ENCODE results near the gene CD63. TPM values are rescaled to one million over a fixed set of nuclear protein-coding genes. Genes with fewer than 3 reads are reported as not detected.

CD63 gene
- total RNA-seq, 2 donors from 2014 or later: 83.3 to 83.9 TPM

DNA sequence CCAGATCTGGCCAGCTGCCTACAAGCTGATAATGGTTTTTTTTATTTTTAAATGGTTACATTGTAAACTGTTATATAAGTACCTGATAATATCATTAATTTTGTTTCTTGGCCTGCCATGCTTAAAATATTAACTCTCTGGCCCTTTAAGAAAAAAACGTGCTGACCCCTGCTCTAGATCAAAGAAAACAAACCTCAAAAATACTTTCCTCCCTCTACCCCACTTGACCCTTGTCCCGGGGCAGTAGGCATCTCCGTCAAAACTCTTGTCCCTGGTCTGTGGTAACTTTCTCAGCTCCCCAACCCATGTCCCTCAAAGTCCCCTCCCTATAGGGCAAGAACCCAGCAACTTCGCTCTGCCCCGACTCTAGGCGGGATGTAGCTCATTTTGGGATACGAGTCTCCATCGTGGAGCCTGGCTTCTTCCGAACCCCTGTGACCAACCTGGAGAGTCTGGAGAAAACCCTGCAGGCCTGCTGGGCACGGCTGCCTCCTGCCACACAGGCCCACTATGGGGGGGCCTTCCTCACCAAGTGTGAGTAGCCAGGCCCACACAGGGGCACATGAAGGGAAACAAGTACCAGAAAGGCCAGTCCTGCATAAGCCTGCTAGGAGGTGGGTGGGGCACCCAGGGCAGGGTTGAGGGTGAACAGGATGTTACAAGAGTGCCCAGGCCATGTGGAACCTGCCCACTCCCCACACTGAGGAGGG, 5.1 kb downstream of the CD63 start:
- DNase-seq: no peak
- no peaks in the 10 kb centered on the region for H3K27me3 Mint-ChIP-seq
- H3K27ac Mint-ChIP-seq: peak overlapping the region; percentile 62
- H3K4me1 Mint-ChIP-seq: peaks cover 23% of the 10 kb centered on the region
- no peaks in the 10 kb centered on the region for H3K9me3 ChIP-seq (ENCODE audit: control insufficient read depth, low read length, poor library complexity, severe bottlenecking)
- ATAC-seq: no peak
- H3K36me3 Mint-ChIP-seq (ENCODE audit: low read depth): no peaks in the 10 kb centered on the region
- H3K4me3 Mint-ChIP-seq: no peak overlapping the region

DNA sequence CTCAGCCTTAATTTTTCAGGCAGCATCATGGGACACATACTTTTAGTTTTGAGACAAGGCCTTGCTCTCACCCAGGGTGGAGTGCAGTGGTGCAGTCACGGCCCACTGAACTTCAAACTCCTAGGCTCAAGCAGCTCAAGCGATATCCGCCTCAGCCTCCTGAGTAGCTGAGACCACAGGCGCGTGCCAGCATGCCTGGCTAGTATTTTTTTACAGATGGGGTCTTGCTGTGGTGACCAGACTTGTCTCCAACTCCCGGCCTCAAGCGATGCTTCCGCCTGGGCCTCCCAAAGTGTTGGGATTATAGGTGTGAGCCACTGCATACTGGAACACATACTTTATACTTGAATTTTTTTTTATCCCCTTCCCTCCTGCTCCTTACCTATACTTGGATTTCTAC, 5.9 kb downstream of the CD63 start:
- no peaks in the 10 kb centered on the region for H3K9me3 ChIP-seq (ENCODE audit: control insufficient read depth, low read length, poor library complexity, severe bottlenecking)
- ATAC-seq (no peak), DNase-seq (no peak)
- no peaks in the 10 kb centered on the region for H3K36me3 Mint-ChIP-seq (ENCODE audit: low read depth)
- H3K27me3 Mint-ChIP-seq: no peaks in the 10 kb centered on the region
- H3K27ac Mint-ChIP-seq: peak overlapping the region; percentile 62
- H3K4me3 Mint-ChIP-seq: no peak overlapping the region
- H3K4me1 Mint-ChIP-seq: peaks cover 29% of the 10 kb centered on the region

DNA sequence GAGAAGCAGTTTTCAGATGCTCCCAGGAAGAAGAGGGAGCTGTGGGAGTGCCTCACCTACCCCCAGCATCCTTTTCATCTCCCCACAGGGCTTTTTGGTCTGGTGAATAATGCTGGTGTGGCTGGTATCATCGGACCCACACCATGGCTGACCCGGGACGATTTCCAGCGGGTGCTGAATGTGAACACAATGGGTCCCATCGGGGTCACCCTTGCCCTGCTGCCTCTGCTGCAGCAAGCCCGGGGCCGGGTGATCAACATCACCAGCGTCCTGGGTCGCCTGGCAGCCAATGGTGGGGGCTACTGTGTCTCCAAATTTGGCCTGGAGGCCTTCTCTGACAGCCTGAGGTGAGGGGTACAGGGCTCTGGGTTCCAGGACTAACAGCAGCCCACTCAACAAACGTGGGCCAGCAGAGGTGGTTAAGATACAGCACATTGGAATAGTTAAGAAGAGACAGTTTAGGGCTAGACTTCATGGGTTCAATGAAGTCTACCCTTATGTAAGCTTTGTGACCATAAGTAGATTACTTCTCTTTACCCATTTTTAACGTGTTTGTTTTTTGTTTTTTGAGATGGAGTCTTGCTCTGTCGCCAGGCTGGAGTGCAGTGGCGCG, 7.1 kb downstream of the CD63 start:
- H3K4me1 Mint-ChIP-seq: peaks cover 25% of the 10 kb centered on the region
- no peaks in the 10 kb centered on the region for H3K27me3 Mint-ChIP-seq
- H3K36me3 Mint-ChIP-seq (ENCODE audit: low read depth): no peaks in the 10 kb centered on the region
- DNase-seq (no peak), ATAC-seq (no peak)
- no peaks in the 10 kb centered on the region for H3K9me3 ChIP-seq (ENCODE audit: control insufficient read depth, low read length, poor library complexity, severe bottlenecking)
- no peak overlapping the region for H3K27ac Mint-ChIP-seq
- H3K4me3 Mint-ChIP-seq: peak overlapping the region; percentile 25

DNA sequence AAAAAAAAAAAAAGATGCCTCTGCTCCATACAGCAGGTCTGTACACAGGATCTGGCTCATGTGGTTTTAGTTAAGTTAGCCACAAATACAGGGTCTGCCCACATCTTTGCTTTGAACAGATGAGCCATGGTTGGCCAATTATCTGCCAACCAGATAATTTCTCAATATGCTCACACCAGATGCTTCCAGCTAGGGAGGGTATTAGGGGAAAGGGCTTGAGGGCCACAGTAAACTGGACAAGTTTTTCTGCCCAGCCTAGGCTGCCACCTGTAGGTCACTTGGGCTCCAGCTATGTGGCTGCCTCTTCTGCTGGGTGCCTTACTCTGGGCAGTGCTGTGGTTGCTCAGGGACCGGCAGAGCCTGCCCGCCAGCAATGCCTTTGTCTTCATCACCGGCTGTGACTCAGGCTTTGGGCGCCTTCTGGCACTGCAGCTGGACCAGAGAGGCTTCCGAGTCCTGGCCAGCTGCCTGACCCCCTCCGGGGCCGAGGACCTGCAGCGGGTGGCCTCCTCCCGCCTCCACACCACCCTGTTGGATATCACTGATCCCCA, 7.8 kb downstream of the CD63 start:
- no peaks in the 10 kb centered on the region for H3K27me3 Mint-ChIP-seq
- H3K9me3 ChIP-seq (ENCODE audit: control insufficient read depth, low read length, poor library complexity, severe bottlenecking): no peaks in the 10 kb centered on the region
- ATAC-seq (no peak), DNase-seq (no peak)
- no peaks in the 10 kb centered on the region for H3K36me3 Mint-ChIP-seq (ENCODE audit: low read depth)
- H3K27ac Mint-ChIP-seq: peak overlapping the region; percentile 14
- H3K4me1 Mint-ChIP-seq: peaks cover 24% of the 10 kb centered on the region
- peak overlapping the region; percentile 25 for H3K4me3 Mint-ChIP-seq

DNA sequence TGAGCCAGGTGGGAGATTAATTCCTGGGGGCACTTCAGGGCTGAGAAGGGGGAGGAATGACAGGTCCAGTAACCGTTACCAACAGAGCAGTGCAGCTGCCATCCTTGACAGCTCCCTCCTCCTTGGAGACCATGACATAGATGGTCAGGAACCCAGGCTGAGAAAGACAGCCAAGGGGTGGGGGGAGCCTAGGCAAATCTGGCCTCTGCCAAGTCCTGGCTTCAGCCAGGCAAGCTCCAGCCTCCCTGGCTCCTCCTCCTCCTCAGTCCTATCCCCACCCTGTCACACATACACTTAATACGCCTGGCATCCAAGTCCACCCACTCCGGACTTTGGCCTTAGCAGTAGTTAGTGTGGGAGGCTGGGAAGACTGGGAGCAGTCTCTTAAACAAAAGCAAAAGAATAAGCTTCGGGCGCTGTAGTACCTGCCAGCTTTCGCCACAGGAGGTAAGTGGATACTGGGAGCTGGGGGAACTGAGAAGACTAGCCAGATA, 8.7 kb downstream of the CD63 start, which contains the start of gene RDH5:
Gene RDH5 (plus strand): TSS at position 323 of the 494 bp plus-strand sequence. CDS start 792 bp downstream, outside the sequence.
- H3K27ac Mint-ChIP-seq: peak within 1 kb of the TSS; percentile 14
- no peak for ATAC-seq
- no peaks in the 10 kb centered on the region for H3K27me3 Mint-ChIP-seq
- H3K4me1 Mint-ChIP-seq: peaks cover 25% of the 10 kb centered on the region
- no peaks in the 10 kb centered on the region for H3K36me3 Mint-ChIP-seq (ENCODE audit: low read depth)
- no peak within 1 kb of the TSS for H3K4me3 Mint-ChIP-seq
- no peaks in the 10 kb centered on the region for H3K9me3 ChIP-seq (ENCODE audit: control insufficient read depth, low read length, poor library complexity, severe bottlenecking)
- no peak for DNase-seq

DNA sequence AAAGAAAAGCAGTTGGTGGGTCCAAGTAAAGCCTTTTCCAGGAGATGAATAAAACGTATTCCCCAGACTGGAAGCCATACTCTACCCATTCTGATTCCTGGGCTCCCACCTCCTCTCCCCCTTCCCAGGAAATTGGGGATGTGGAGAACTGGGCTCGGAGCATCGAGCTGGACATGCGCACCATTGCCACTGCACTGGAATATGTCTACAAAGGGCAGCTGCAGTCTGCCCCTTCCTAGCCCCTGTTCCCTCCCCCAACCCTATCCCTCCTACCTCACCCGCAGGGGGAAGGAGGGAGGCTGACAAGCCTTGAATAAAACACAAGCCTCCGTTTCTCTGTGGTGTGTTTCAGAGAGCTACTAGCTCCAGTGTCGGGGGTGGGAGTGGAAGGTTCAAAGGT, 9.4 kb downstream of the CD63 start:
- Mint-ChIP-seq H3K4me3 (no peak overlapping the region), H3K27ac (no peak overlapping the region), H3K27me3 (no peaks in the 10 kb centered on the region), H3K36me3 (ENCODE audit: low read depth) (no peaks in the 10 kb centered on the region), H3K4me1 (peaks cover 20% of the 10 kb centered on the region)
- DNase-seq (no peak), ATAC-seq (no peak)
- no peaks in the 10 kb centered on the region for H3K9me3 ChIP-seq (ENCODE audit: control insufficient read depth, low read length, poor library complexity, severe bottlenecking)

DNA sequence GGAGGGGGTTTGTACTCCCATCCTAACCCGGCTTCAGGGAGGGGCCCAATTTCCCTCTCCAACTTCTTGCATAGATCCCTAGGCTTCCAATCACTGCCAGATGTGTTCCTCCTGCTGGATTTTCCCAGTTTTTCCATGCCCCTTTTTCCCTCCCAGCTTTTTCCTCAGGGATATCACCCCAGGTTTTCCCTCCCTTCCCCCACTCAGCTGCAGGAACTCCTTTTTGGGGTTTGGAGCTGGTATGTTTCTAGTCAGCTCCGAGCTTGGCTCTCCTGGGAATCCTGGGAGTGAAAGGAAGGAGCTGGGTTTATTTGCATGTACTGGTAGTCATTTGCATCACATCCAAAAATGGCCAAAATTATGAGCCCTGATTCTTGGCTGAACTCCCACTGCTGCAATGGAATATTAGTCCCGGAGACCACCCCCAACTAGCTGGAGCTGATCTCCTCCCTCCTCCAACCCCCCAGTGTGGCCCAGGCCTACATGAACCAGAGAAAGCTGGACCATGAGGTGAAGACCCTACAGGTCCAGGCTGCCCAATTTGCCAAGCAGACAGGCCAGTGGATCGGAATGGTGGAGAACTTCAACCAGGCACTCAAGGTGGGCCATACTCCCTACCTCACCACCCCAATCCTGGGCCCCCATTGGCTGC, 10.1 kb downstream of the CD63 start:
- H3K4me1 Mint-ChIP-seq: peaks cover 20% of the 10 kb centered on the region
- no peaks in the 10 kb centered on the region for H3K27me3 Mint-ChIP-seq
- DNase-seq: no peak
- no peak overlapping the region for H3K4me3 Mint-ChIP-seq
- peak overlapping the region; percentile 51 for H3K27ac Mint-ChIP-seq
- H3K9me3 ChIP-seq (ENCODE audit: control insufficient read depth, low read length, poor library complexity, severe bottlenecking): no peaks in the 10 kb centered on the region
- no peaks in the 10 kb centered on the region for H3K36me3 Mint-ChIP-seq (ENCODE audit: low read depth)
- ATAC-seq: no peak

DNA sequence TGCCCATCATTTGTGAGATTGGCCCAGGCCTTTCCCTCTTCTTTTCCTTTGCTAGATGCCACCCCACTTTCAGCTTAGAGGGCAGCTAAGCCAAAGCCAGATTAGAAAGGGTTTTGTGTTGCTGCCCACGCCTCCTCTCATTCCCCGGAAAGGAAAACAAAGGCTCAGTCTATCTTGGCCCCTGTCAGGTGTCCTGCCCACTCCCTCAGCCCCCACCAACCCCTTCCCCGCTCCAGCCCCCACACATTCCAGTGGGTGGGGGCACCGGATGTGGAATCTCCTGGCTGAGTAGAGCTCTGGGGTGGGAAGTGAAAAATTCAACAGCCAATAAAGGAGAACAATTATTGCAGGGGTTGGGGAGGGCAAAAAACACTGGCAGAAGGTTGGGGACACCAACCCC, 10.8 kb downstream of the CD63 start:
- Mint-ChIP-seq H3K27ac (peak overlapping the region; percentile 51), H3K4me1 (peaks cover 22% of the 10 kb centered on the region), H3K4me3 (peak overlapping the region; percentile 98), H3K36me3 (ENCODE audit: low read depth) (no peaks in the 10 kb centered on the region), H3K27me3 (no peaks in the 10 kb centered on the region)
- DNase-seq: no peak
- no peaks in the 10 kb centered on the region for H3K9me3 ChIP-seq (ENCODE audit: control insufficient read depth, low read length, poor library complexity, severe bottlenecking)
- ATAC-seq: no peak

DNA sequence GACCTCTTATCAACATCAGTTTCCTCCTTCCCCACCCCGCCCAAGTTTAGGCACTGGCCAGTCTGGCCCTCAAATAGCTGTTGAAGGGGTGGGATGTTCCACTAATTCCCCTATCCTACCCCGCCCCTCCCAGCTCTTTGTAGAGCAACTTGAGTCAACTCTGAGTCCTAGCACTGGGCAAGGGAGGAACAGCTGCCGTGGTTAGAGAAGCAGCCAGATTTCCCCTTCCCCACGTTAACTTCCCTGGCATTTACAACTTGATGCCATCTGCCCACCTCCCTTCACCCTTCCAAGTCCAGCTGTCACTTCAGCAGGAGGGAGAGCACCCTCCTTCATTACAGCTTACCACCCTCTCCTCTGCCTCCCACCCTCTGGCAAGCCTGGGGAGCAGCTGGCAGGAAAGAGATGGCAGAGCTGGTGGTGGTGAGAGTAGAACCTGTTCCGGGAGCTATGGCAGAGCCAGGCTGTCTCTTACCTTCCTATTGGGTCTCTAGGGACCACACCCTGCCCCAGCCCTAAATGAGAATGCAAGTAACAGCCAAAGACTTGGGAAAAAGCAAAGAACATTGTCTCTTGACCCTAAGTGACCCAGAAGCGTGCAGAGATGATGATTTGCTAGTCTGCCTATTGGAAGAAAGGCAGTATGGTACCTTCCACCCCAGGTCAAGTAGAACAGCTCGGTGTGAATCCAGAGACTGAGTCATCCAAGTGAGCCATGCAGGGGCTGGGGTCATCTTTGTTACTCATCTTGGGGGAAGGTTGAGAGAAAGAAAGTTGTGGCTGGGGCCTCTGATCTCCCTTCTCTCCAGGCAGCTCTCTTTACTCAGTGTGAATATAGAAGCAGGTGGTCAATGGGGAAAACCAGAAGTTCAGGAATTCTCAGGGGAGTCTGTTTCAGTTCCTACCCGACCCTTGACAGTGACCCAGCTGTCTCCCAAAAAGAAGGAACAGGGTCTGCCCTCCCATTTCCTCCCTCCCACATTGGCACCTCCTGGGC, 11.5 kb downstream of the CD63 start:
- no peaks in the 10 kb centered on the region for H3K36me3 Mint-ChIP-seq (ENCODE audit: low read depth)
- peak overlapping the region; percentile 98 for H3K27ac Mint-ChIP-seq
- DNase-seq: no peak

DNA sequence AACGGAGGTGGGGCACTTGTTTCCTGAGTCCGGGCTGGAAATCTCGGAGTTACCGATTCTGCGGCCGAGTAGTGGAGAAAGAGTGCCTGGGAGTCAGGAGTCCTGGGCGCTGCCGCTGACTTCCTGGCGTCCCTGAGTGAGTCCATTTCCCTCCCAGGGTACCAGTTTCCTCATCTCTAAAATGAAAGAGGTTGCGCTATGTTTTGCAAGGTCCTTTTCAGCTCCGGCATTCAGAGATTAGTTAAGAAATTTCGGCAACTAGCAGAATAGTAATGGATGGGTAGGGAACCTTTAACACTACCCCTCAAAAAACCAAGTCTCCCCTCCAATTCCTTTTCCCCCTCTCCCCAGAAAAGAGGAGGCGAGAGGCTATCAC, 12.2 kb downstream of the CD63 start:
- DNase-seq (no peak), ATAC-seq (no peak)
- peaks cover 24% of the 10 kb centered on the region for H3K4me1 Mint-ChIP-seq
- H3K36me3 Mint-ChIP-seq (ENCODE audit: low read depth): no peaks in the 10 kb centered on the region
- peak overlapping the region; percentile 98 for H3K4me3 Mint-ChIP-seq
- no peaks in the 10 kb centered on the region for H3K27me3 Mint-ChIP-seq
- H3K27ac Mint-ChIP-seq: peak overlapping the region; percentile 98
- no peaks in the 10 kb centered on the region for H3K9me3 ChIP-seq (ENCODE audit: control insufficient read depth, low read length, poor library complexity, severe bottlenecking)

More for the DNA sequence above, 11.5 kb downstream of the CD63 start:
- no peak for ATAC-seq
- H3K4me1 Mint-ChIP-seq: peaks cover 22% of the 10 kb centered on the region
- no peaks in the 10 kb centered on the region for H3K27me3 Mint-ChIP-seq
- no peaks in the 10 kb centered on the region for H3K9me3 ChIP-seq (ENCODE audit: control insufficient read depth, low read length, poor library complexity, severe bottlenecking)
- peak overlapping the region; percentile 98 for H3K4me3 Mint-ChIP-seq

DNA sequence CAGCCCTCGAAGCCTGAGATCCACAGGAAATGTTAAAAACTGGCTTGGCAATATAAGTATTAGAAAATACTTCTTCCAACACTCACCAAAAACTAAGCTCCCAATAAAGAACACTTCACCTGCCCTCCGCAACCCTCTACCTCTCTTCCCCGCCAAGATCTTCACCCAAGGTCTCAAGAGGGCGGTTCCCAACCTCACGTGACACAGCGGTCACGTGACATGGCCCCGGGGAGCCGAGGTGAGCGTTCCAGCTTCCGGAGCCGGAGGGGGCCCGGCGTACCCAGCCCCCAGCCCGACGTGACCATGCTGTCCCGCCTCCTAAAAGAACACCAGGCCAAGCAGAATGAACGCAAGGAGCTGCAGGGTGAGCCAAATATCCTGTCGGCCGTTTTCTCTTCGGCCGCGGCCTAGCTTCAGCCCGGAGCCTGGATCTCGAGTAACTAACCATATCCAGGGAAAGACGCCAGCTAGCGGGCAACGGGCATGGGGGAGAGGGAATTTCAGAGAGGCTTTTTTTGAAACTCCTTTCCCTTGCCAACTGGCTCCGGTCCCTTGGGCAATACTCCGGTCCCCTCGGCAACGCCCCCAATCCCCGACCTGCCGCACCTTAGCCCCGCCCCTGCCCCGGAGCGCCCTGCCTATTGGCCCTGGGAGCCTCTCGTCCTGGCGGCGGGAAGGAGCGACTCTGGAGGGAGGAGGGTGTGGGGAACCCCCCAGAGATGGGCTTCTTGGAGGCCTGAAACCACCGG, 12.8 kb downstream of the CD63 start, which contains the start of gene BLOC1S1:
Gene BLOC1S1 (plus strand): TSS at position 214 of the 749 bp plus-strand sequence. CDS start 6 bp downstream, at position 220.
- H3K4me3 Mint-ChIP-seq: peak within 1 kb of the TSS; percentile 98
- no peaks in the 10 kb centered on the region for H3K9me3 ChIP-seq (ENCODE audit: control insufficient read depth, low read length, poor library complexity, severe bottlenecking)
- no peaks in the 10 kb centered on the region for H3K36me3 Mint-ChIP-seq (ENCODE audit: low read depth)
- peak within 1 kb of the TSS; percentile 98 for H3K27ac Mint-ChIP-seq
- no peaks in the 10 kb centered on the region for H3K27me3 Mint-ChIP-seq
- peaks cover 24% of the 10 kb centered on the region for H3K4me1 Mint-ChIP-seq
- ATAC-seq (peak; percentile 97), DNase-seq (peak; percentile 88 to 94 (median 92))

Data from T-helper 17 cell (primary cell).